K562 (cell line): ENCODE data around the gene EHD2. TPM values are rescaled to one million over a fixed set of nuclear protein-coding genes. Genes with fewer than 3 reads are reported as not detected.

Experiments used
- CEBPB ChIP-seq: fragments of 450-650 bp; IDR thresholded peaks from 2 replicates; pipeline ENCODE4 v1.6.1; 2016; ENCODE audit warnings: missing genetic modification characterization, missing compliant biosample characterization
- HLTF ChIP-seq: fragments of 450-650 bp; IDR thresholded peaks from 2 replicates; pipeline ENCODE4 v1.6.1; 2016
- HOXB6 ChIP-seq: fragments of 250-450 bp; sonication (Bioruptor Pico); IDR thresholded peaks from 2 replicates; pipeline ENCODE4 v1.5.1; 2022; ENCODE audit warnings: mild to moderate bottlenecking, borderline replicate concordance
- KLF6 ChIP-seq: fragments of 250-450 bp; sonication (Bioruptor Pico); IDR thresholded peaks from 2 replicates; pipeline ENCODE4 v1.4.0; 2020; ENCODE audit warnings: mild to moderate bottlenecking, moderate library complexity, borderline replicate concordance
- MLLT1 ChIP-seq, 2 experiments: fragments of 450-650 bp; IDR thresholded peaks; 2 replicates each; pipeline ENCODE4 v1.6.1; 2016
- NBN ChIP-seq: fragments of 450-650 bp; IDR thresholded peaks from 2 replicates; pipeline ENCODE4 v1.6.1; 2016; ENCODE audit warnings: low read depth, mild to moderate bottlenecking
- PKNOX1 ChIP-seq: fragments of 450-650 bp; IDR thresholded peaks from 2 replicates; pipeline ENCODE4 v1.6.1; 2016
- POLR2B ChIP-seq: fragments of 450-650 bp; IDR thresholded peaks from 2 replicates; pipeline ENCODE4 v1.6.1; 2018; ENCODE audit warnings: low read depth; ENCODE audit not compliant: partially characterized antibody
- PTBP1 ChIP-seq: fragments of 200-400 bp; formaldehyde crosslinking; IDR thresholded peaks from 2 replicates; pipeline ENCODE4 v1.6.1; 2017; ENCODE audit warnings: low read depth, low read length
- SLC30A9 ChIP-seq: fragments of 250-450 bp; sonication (Bioruptor Pico); IDR thresholded peaks from 2 replicates; pipeline ENCODE4 v1.8.0; 2022; ENCODE audit warnings: mild to moderate bottlenecking, moderate library complexity
- SMARCC2 ChIP-seq: fragments of 450-650 bp; IDR thresholded peaks from 2 replicates; pipeline ENCODE4 v1.6.1; 2017; ENCODE audit warnings: antibody characterized with exemption, moderate library complexity, mild to moderate bottlenecking, low read depth
- SP1 ChIP-seq: sonication (generic); formaldehyde crosslinking; IDR thresholded peaks from 2 replicates; pipeline ENCODE4 v1.8.1; 2022; ENCODE audit warnings: mild to moderate bottlenecking, missing genetic modification reagents
- SREBF2 ChIP-seq: sonication (generic); formaldehyde crosslinking; IDR thresholded peaks from 2 replicates; pipeline ENCODE4 v1.4.0; 2020; ENCODE audit warnings: mild to moderate bottlenecking, missing genetic modification reagents
- TCF7 ChIP-seq: sonication (generic); IDR thresholded peaks from 2 replicates; pipeline ENCODE4 v1.6.1; 2016; ENCODE audit warnings: antibody characterized with exemption, borderline replicate concordance
- TRIM25 ChIP-seq: fragments of 450-650 bp; IDR thresholded peaks from 2 replicates; pipeline ENCODE4 v1.7.0; 2016; ENCODE audit warnings: borderline replicate concordance
- TRIM28 ChIP-seq: fragments of 450-650 bp; IDR thresholded peaks from 2 replicates; pipeline ENCODE4 v1.6.1; 2017
- ZC3H4 ChIP-seq: sonication (generic); formaldehyde crosslinking; IDR thresholded peaks from 2 replicates; pipeline ENCODE4 v1.9.0; 2021; ENCODE audit warnings: missing genetic modification reagents, borderline replicate concordance
- ZNF354B ChIP-seq: fragments of 250-450 bp; sonication (Bioruptor Pico); IDR thresholded peaks from 2 replicates; pipeline ENCODE4 v1.4.0; 2020
- ZNF668 ChIP-seq: fragments of 250-450 bp; sonication (Bioruptor Pico); IDR thresholded peaks from 2 replicates; pipeline ENCODE4 v1.8.0; 2022; ENCODE audit warnings: mild to moderate bottlenecking, inconsistent platforms
- ZNF707 ChIP-seq: fragments of 250-450 bp; sonication (Bioruptor Pico); conservative IDR thresholded peaks from 2 replicates; pipeline ENCODE4 v1.8.0; 2022; ENCODE audit warnings: inconsistent platforms, mild to moderate bottlenecking, moderate library complexity
- ZNF75A ChIP-seq: fragments of 450-650 bp; formaldehyde crosslinking; IDR thresholded peaks from 2 replicates; pipeline ENCODE4 v1.4.0; 2020; ENCODE audit warnings: mild to moderate bottlenecking
- ZNF76 ChIP-seq: fragments of 250-450 bp; sonication (Bioruptor Pico); IDR thresholded peaks from 2 replicates; pipeline ENCODE4 v1.4.0; 2020; ENCODE audit warnings: mild to moderate bottlenecking, moderate library complexity, borderline replicate concordance
- ZNF77 ChIP-seq: fragments of 250-450 bp; sonication (Bioruptor Pico); IDR thresholded peaks from 2 replicates; pipeline ENCODE4 v1.5.0; 2020
- polyA plus RNA-seq, 8 experiments: library from polyadenylated mRNA; depleted of rRNA in 4 of 8; stranded (reverse) in 5 of 8; unstranded in 3 of 8; fragments of >200 nt; fragmentation: Nextera tagmentation in 2 of 8; fragmentation: Illumina TruSeq in 1 of 8; extraction: Ambion mirVana in 2 of 8; extraction: Trizol in 1 of 8; gene quantifications; 2 replicates each; pipeline versions ENCODE4 v1.2.1 to v1.2.3, GENCODE V29; 2011 to 2014; ENCODE audit warnings: inconsistent platforms in 1 of 8, missing spikeins in 1 of 8
- total RNA-seq, 7 experiments: library from RNA; depleted of rRNA in 6 of 7; stranded (reverse); fragments of >200 nt in 6 of 7; fragmentation: Illumina TruSeq in 2 of 7; extraction: Trizol in 2 of 7; gene quantifications; 2 replicates each; pipeline versions ENCODE4 v1.2.1 to v1.2.3, GENCODE V29; 2011 to 2021; ENCODE audit warnings: low replicate concordance in 1 of 7
- TF ChIP-seq, protein P1 (sequence below): sonication (generic); IDR thresholded peaks from 2 replicates; pipeline ENCODE4 v1.6.1; 2016
- TF ChIP-seq, protein P2 (sequence below): sonication (generic); formaldehyde crosslinking; IDR thresholded peaks from 2 replicates; pipeline ENCODE4 v1.8.0; 2022; ENCODE audit warnings: mild to moderate bottlenecking, missing genetic modification reagents

The EHD2 gene
- total and polyA plus RNA-seq, 9 of the 15 experiments (the other 6 are each of a cell fraction or from before 2014, with no cell fraction given), result 1.7 to 32.2 (median 3.0) TPM

GRCh38 chr19:47745010-47745901 lies 32.0 kb downstream of the EHD2 start, which contains the start of gene NOP53 (continued):
- TF ChIP-seq, protein P1, sequence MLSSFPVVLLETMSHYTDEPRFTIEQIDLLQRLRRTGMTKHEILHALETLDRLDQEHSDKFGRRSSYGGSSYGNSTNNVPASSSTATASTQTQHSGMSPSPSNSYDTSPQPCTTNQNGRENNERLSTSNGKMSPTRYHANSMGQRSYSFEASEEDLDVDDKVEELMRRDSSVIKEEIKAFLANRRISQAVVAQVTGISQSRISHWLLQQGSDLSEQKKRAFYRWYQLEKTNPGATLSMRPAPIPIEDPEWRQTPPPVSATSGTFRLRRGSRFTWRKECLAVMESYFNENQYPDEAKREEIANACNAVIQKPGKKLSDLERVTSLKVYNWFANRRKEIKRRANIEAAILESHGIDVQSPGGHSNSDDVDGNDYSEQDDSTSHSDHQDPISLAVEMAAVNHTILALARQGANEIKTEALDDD, result no peak
- TF ChIP-seq ZNF354B (CRISPR knock-in tag) (no peak), HOXB6 (CRISPR knock-in tag) (no peak), KLF6 (CRISPR knock-in tag) (no peak; the same call in 1 of the 2 replicates), PKNOX1 (peak; percentile 82), HLTF (no peak), ZC3H4 (CRISPR knock-in tag) (no peak), SP1 (CRISPR knock-in tag) (peak; percentile 92), ZNF76 (CRISPR knock-in tag) (no peak), TCF7 (no peak), ZNF75A (no peak), SLC30A9 (CRISPR knock-in tag) (no peak), ZNF707 (no peak), TRIM28 (no peak), PTBP1 (no peak), NBN (peak; percentile 46; the same call in 1 of the 2 replicates), MLLT1 (IDR thresholded peaks at IDR 0.05) (no peak; a peak in 1 of 4 replicates), ZNF668 (CRISPR knock-in tag) (no peak), TRIM25 (no peak), SREBF2 (CRISPR knock-in tag) (no peak), CEBPB (tag) (no peak), ZNF77 (CRISPR knock-in tag) (no peak), SMARCC2 (no peak), POLR2B (peak; percentile 96)
- TF ChIP-seq, protein P2, sequence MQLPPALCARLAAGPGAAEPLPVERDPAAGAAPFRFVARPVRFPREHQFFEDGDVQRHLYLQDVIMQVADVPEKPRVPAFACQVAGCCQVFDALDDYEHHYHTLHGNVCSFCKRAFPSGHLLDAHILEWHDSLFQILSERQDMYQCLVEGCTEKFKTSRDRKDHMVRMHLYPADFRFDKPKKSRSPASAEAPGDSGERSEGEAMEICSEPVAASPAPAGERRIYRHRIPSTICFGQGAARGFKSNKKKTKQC (CRISPR knock-in tag), result peak; percentile 51; the same call in 1 of the 2 replicates
